GM10266 (cell line): ENCODE results near the gene KIAA1671.

Source experiments
- DNase-seq: peaks from one replicate; pipeline ENCODE4 v3.0.0; 2012; ENCODE audit errors: extremely low spot score
- TF ChIP-seq, protein P1 (sequence below): IDR thresholded peaks from 2 replicates; pipeline ENCODE4 v1.5.1; 2012; ENCODE audit warnings: mild to moderate bottlenecking, low read depth; ENCODE audit not compliant: control insufficient read depth, insufficient read depth; ENCODE audit errors: missing control alignments

Gene KIAA1671

DNA sequence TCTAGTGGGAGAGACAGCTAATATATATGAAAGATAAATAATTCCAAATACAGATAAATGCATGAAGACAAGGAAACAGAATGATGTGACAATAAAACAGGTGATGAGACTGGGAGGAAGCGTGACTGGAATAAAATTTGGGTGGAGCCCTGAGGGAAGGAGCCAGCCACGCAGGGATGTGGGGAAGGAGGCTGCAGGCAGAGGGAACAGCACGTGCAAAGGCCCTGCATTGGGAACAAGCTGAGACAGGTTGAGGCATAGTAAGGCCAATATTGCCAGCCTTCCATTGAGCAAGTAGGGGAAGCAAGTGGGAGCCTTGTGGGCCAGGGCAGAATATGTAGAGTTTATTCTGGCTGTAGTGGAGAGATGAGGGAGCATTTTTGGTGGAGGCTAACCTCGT lies 139.6 kb downstream of the KIAA1671 start:
- no peak for DNase-seq
- TF ChIP-seq, protein P1, sequence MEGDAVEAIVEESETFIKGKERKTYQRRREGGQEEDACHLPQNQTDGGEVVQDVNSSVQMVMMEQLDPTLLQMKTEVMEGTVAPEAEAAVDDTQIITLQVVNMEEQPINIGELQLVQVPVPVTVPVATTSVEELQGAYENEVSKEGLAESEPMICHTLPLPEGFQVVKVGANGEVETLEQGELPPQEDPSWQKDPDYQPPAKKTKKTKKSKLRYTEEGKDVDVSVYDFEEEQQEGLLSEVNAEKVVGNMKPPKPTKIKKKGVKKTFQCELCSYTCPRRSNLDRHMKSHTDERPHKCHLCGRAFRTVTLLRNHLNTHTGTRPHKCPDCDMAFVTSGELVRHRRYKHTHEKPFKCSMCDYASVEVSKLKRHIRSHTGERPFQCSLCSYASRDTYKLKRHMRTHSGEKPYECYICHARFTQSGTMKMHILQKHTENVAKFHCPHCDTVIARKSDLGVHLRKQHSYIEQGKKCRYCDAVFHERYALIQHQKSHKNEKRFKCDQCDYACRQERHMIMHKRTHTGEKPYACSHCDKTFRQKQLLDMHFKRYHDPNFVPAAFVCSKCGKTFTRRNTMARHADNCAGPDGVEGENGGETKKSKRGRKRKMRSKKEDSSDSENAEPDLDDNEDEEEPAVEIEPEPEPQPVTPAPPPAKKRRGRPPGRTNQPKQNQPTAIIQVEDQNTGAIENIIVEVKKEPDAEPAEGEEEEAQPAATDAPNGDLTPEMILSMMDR, result no peak

DNA sequence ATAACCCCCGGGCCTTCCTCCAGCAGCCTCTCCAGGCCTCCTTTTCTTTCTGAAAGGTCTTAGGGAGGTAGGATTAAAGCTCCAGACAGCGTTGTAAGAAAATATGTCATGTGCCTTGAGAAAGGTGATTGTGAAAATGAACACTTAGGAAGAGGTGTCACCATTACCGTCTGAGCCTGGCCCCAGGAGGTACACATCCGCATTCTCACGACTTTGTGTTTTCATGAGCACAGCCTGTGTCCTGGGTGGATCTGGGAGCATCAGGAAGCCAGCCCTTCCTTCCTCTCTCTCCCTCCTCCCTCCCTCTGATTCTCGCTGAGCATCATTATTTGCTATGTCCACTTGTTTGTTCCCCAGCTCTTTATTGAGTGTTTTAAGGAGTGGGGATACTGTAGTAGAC lies 142.1 kb downstream of the KIAA1671 start:
- DNase-seq, result no peak
- TF ChIP-seq, protein P1, result no peak

DNA sequence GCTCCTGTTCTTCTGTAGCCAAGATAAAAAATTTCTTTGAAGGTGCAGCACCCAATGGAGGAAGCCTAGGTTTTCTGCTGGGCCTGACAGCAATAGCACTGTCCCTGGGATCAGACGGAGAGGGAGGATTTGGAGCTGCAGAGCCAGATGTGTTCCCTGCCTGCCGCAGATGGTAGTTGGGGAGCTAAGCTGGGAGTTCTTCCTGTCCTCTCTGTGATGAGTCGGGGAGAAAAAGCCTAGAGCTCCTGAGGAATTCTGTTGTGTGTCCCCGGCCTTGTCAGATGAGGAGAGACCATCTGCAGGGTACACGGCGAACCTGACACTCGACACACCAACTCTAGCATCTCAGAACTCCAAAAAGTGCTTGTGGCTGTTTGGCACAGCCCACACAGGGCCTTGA lies 143.4 kb downstream of the KIAA1671 start:
- TF ChIP-seq, protein P1, result no peak
- DNase-seq, result no peak

DNA sequence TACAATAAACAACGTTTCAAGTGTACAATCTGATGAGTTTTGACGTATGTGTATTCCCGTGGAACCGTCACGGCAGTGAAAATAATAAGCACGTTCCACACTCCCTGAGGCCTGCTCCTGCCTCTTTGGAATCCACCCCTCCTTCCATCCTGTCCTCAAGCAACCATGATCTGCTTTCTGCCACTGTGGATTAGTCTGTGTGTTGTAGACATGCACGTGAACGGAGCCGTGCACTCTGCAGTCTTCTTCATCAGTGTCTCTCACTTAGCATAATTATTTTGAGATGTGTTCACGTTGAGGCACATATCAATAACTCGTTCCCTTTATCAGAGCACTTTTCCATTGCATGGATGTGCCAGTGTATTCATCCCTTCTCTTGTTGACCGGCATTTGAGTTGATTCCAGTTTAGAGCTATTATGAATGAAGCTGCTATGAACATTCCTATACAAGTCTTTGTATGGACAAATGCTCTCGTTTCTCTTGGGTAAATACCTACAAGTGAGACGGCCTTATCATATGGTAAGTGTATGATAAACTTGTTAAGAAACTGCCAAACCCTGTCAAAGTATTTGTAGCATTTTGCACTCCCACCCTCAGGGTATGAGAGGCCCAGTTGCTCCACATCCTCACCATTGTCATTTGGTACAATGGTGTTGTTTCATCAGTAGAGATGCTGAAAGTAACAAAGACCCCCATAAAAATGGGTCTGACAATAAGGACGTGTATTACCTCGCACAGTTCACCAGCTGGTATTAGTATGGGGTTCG lies 144.3 kb downstream of the KIAA1671 start:
- TF ChIP-seq, protein P1, result no peak
- no peak for DNase-seq

DNA sequence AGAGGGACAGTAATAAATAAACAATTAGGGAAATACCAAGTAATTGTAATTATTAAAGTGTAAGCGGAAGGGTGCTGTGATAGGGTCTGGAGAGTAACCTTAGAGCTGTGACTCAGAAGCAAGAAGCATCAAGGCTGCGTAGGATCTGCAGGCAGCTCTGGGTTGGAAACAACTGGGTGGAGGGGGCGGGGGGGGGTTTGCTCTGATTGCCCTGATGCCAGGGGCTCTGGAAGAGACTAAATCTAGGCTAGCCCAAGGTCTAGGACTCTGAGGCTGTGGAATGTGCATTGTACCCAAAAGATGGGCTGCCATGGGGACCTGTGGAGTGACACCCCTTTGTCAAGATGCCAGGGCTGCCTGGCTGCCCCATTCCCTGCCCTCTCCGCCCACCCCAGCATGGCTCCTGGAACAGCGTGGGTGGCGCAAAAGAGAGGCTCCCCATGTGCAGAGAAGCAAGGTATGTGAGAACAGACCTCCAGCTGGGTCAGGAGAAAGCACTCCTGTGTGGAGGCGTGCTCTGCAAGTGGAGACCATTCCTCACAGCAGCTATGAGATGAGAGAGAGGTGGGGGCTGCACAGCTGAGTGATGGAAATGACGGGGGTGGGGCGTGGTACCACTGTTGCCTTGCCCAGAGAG lies 146.0 kb downstream of the KIAA1671 start:
- TF ChIP-seq, protein P1, result no peak
- no peak for DNase-seq

DNA sequence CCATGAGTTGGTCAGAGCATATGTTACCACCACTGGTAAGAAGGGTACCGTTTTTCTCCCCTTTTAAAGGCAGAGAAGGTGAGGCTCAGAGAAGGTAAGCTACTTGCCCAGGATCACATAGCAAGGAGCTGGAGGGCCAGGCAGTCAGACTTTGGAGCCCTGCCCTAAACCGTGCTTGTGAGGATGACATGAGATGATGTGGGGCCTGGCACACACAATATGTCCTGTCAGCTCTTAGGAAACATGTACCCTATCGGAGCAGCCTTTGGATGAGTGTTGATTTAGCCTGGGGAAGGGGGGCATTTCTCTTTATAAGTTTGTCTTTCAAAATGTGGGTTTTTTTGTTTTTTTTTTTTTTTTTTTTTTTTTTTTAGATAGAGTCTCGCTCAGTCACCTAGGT lies 146.7 kb downstream of the KIAA1671 start:
- TF ChIP-seq, protein P1, result no peak

DNA sequence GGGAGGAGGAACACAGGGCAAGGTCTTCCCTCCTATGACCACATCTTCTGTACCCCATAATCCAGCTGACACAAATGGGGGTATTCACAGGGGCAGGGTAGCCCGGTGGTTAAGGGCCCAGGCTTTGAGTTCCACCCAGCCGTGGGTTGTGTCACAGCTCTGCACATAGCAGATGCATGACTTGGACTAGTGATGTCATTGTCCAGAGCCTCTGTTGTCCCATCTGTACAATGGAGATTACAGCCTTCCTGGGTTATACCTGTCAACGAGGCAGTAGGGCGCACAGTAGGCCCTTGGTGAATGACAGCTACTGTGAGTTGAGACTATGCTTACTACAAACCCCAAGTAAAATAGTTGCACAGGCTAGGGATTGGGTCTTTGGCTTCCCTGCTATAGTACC lies 147.9 kb downstream of the KIAA1671 start:
- no peak for DNase-seq
- TF ChIP-seq, protein P1, result no peak

More for the DNA sequence above, 146.7 kb downstream of the KIAA1671 start:
- DNase-seq, result no peak
